Neutrophil (primary cell): ENCODE measurements around the gene MRPS2.

Experiments
- H3K27ac ChIP-seq: fragments of 200-600 bp; sonication (generic); 2 replicates; pipeline ENCODE4 v1.5.1; 2016; ENCODE audit warnings: mild to moderate bottlenecking, moderate library complexity
- H3K27me3 ChIP-seq: fragments of 200-600 bp; sonication (generic); 2 replicates; pipeline ENCODE4 v1.6.0; 2016; ENCODE audit warnings: mild to moderate bottlenecking
- H3K36me3 ChIP-seq: fragments of 200-600 bp; sonication (generic); 2 replicates; pipeline ENCODE4 v1.5.1; 2017
- H3K4me1 ChIP-seq, 2 experiments: fragments of 200-600 bp in 1 of 2; sonication (generic) in 1 of 2; 1 replicate in 1 of 2; 2 replicates in 1 of 2; pipeline versions ENCODE4 v1.5.1 to v1.6.1; 2013 to 2016; ENCODE audit warnings: low read depth in 1 of 2, low read length in 1 of 2, mild to moderate bottlenecking in 1 of 2, moderate library complexity in 1 of 2; ENCODE audit not compliant: control insufficient read depth in 1 of 2, insufficient read depth in 1 of 2
- H3K4me3 ChIP-seq, 2 experiments: fragments of 200-600 bp in 1 of 2; sonication (generic) in 1 of 2; 1 replicate in 1 of 2; 2 replicates in 1 of 2; pipeline ENCODE4 v1.5.1; 2013 to 2016; ENCODE audit warnings: low read depth in 1 of 2, low read length in 1 of 2, mild to moderate bottlenecking in 1 of 2, moderate library complexity in 1 of 2
- H3K9me3 ChIP-seq: fragments of 200-600 bp; sonication (generic); 2 replicates; pipeline ENCODE4 v1.5.1; 2016
- CTCF ChIP-seq: fragments of 200-600 bp; sonication (generic); IDR thresholded peaks from 2 replicates; pipeline ENCODE4 v1.5.1; 2016; ENCODE audit warnings: antibody characterized with exemption

The MRPS2 gene

GRCh38 chr9:135520916-135521607 lies 20.6 kb downstream of the MRPS2 start, which contains the start of gene LCN1:
Gene LCN1, plus strand, starts transcription at chr9:135521440. Its CDS starts 58 bp downstream, at chr9:135521498.
- no peak for TF ChIP-seq CTCF
- H3K27me3 ChIP-seq: peaks cover 33% of the 10 kb centered on the region
- H3K4me3 ChIP-seq: no peak within 1 kb of the TSS
- no peaks in the 10 kb centered on the region for H3K9me3 ChIP-seq
- no peaks in the 10 kb centered on the region for H3K36me3 ChIP-seq
- H3K4me1 ChIP-seq: no peaks in the 10 kb centered on the region
- H3K27ac ChIP-seq: no peak within 1 kb of the TSS

- H3K4me1 ChIP-seq: no peaks in the 10 kb centered on the region
- H3K4me3 ChIP-seq: no peak overlapping the region
- H3K36me3 ChIP-seq: no peaks in the 10 kb centered on the region
- no peak for TF ChIP-seq CTCF
- peaks cover 27% of the 10 kb centered on the region for H3K27me3 ChIP-seq
- no peaks in the 10 kb centered on the region for H3K9me3 ChIP-seq
- H3K27ac ChIP-seq: no peak overlapping the region
Measured at GRCh38 chr9:135521608-135522095, 21.2 kb downstream of the MRPS2 start.

- Histone ChIP-seq H3K27me3 (peaks cover 20% of the 10 kb centered on the region), H3K4me1 (no peaks in the 10 kb centered on the region), H3K27ac (no peak overlapping the region), H3K9me3 (no peaks in the 10 kb centered on the region), H3K36me3 (no peaks in the 10 kb centered on the region), H3K4me3 (no peak overlapping the region)
- no peak for TF ChIP-seq CTCF
Measured at GRCh38 chr9:135522137-135522877, 21.8 kb downstream of the MRPS2 start.

GRCh38 chr9:135522931-135523330 lies 22.4 kb downstream of the MRPS2 start:
- TF ChIP-seq CTCF: no peak
- H3K4me1 ChIP-seq: no peaks in the 10 kb centered on the region

GRCh38 chr9:135523521-135524129 lies 23.1 kb downstream of the MRPS2 start:
- no peak for TF ChIP-seq CTCF
- no peak overlapping the region for H3K27ac ChIP-seq
- peaks cover 7% of the 10 kb centered on the region for H3K27me3 ChIP-seq
- no peak overlapping the region for H3K4me3 ChIP-seq
- no peaks in the 10 kb centered on the region for H3K4me1 ChIP-seq
- no peaks in the 10 kb centered on the region for H3K9me3 ChIP-seq
- no peaks in the 10 kb centered on the region for H3K36me3 ChIP-seq

More at GRCh38 chr9:135522931-135523330, 22.4 kb downstream of the MRPS2 start:
- Histone ChIP-seq H3K27ac (no peak overlapping the region), H3K27me3 (peaks cover 14% of the 10 kb centered on the region), H3K4me3 (no peak overlapping the region), H3K36me3 (no peaks in the 10 kb centered on the region), H3K9me3 (no peaks in the 10 kb centered on the region)
